ENCODE measurements around the gene ADAM12. TPM values are rescaled to one million over a fixed set of nuclear protein-coding genes. Genes with fewer than 3 reads are reported as not detected.

Gene ADAM12
- total RNA-seq, 4 donors from 2014 or later: under 0.01 to 1.3 (median 1.0) TPM

DNA sequence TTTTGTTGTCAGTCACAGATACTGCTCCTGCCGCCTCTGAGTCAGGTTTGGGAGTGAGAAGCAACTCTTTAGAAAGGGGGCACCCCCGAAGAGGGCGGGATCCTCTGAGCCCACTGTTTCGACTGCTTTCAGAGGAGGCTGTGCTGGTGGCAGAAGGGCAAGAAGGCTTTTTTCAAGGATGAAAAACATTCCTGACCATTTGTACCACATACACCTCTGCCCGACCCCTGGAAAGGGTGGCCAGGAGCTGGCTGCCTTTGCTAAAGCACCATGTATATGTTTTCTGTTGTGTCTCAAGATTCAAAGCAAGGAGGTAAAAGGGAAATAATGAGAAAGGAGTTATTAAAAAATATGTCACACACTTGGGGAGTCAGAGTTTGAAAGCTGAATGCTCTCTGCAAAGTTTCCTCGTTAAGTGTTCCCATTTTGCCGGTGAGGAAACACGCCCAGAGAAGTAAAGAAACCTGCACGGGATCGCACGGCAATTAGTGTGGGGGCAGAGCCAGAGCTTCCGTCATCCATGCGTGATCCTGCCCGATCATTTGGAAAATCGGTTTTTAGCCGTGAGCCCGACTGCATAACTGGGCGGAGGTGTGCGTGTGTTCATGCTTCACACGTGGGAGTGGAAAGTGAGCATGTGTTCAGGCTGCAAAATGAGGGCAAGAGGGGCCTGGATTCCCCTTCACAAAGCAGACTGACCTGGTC is 163.2 kb downstream of the ADAM12 start:
- peaks cover 0 to 14% (median 0%) of the 10 kb centered on the region in 4 donors for H3K27me3 ChIP-seq
- intact Hi-C loops (cut with DNase I): no loop called here
- H3K4me1 ChIP-seq: peaks cover 0 to 4% (median 0%) of the 10 kb centered on the region in 4 donors
- DNase-seq (ENCODE audit: extremely low spot score): peak; percentile 64
- TF ChIP-seq POLR2A (IDR thresholded peaks at IDR 0.05; ENCODE audit: low read depth) (no peak), POLR2AphosphoS5 (IDR thresholded peaks at IDR 0.05) (no peak), CTCF (IDR thresholded peaks at IDR 0.05) (no peak), EP300 (IDR thresholded peaks at IDR 0.05) (no peak)
- H3K4me3 ChIP-seq: no peak overlapping the region
- H3K36me3 ChIP-seq: no peaks in the 10 kb centered on the region
- H3K9me3 ChIP-seq: no peaks in the 10 kb centered on the region
- 87% methylated on average over 20 of the region's 20 CpGs for WGBS
- H3K27ac ChIP-seq (replicated peaks in 1 of 4): no peak overlapping the region

- intact Hi-C loops (cut with DNase I): no loop called here
- peaks cover 0 to 4% (median 0%) of the 10 kb centered on the region in 4 donors for H3K4me1 ChIP-seq
- H3K36me3 ChIP-seq: no peaks in the 10 kb centered on the region
- no peaks in the 10 kb centered on the region for H3K9me3 ChIP-seq
- no peak overlapping the region for H3K4me3 ChIP-seq
- TF ChIP-seq POLR2AphosphoS5 (IDR thresholded peaks at IDR 0.05) (no peak), POLR2A (IDR thresholded peaks at IDR 0.05; ENCODE audit: low read depth) (no peak), CTCF (IDR thresholded peaks at IDR 0.05) (no peak), EP300 (IDR thresholded peaks at IDR 0.05) (no peak)
- H3K27ac ChIP-seq (replicated peaks in 1 of 4): no peak overlapping the region
- peak; percentile 29 for DNase-seq (ENCODE audit: extremely low spot score)
- 87% methylated on average over 6 of the region's 10 CpGs for WGBS
- peaks cover 0 to 14% (median 0%) of the 10 kb centered on the region in 4 donors for H3K27me3 ChIP-seq
Measured at GRCh38 chr10:126223512-126224067, 164.7 kb downstream of the ADAM12 start.

- H3K27ac ChIP-seq (replicated peaks in 1 of 4): no peak overlapping the region
- WGBS: 50% methylated on average over 4 of the region's 4 CpGs
- H3K4me3 ChIP-seq: no peak overlapping the region
- no peaks in the 10 kb centered on the region for H3K36me3 ChIP-seq
- no peak for TF ChIP-seq POLR2AphosphoS5 (IDR thresholded peaks at IDR 0.05)
- no peak for TF ChIP-seq CTCF (IDR thresholded peaks at IDR 0.05)
- no peak for TF ChIP-seq POLR2A (IDR thresholded peaks at IDR 0.05; ENCODE audit: low read depth)
- TF ChIP-seq EP300 (IDR thresholded peaks at IDR 0.05): no peak
- intact Hi-C loops (cut with DNase I): no loop called here
- DNase-seq (ENCODE audit: extremely low spot score): no peak
- peaks cover 0 to 4% (median 0%) of the 10 kb centered on the region in 4 donors for H3K4me1 ChIP-seq
- H3K9me3 ChIP-seq: no peaks in the 10 kb centered on the region
- peaks cover 0 to 14% (median 0%) of the 10 kb centered on the region in 4 donors for H3K27me3 ChIP-seq
Measured at GRCh38 chr10:126222736-126223511, 165.4 kb downstream of the ADAM12 start.

- WGBS: 97% methylated on average over 5 of the region's 5 CpGs
- intact Hi-C loops (cut with DNase I): no loop called here
Measured at GRCh38 chr10:126221874-126222273, 166.4 kb downstream of the ADAM12 start.

More at GRCh38 chr10:126221874-126222273, 166.4 kb downstream of the ADAM12 start:
- H3K27ac ChIP-seq (replicated peaks in 1 of 4): no peak overlapping the region
- H3K27me3 ChIP-seq: peaks cover 0 to 14% (median 0%) of the 10 kb centered on the region in 4 donors
- no peaks in the 10 kb centered on the region for H3K36me3 ChIP-seq
- peaks cover 0 to 4% (median 0%) of the 10 kb centered on the region in 4 donors for H3K4me1 ChIP-seq
- no peaks in the 10 kb centered on the region for H3K9me3 ChIP-seq
- peak; percentile 84 for DNase-seq (ENCODE audit: extremely low spot score)
- H3K4me3 ChIP-seq: no peak overlapping the region
- TF ChIP-seq POLR2A (IDR thresholded peaks at IDR 0.05; ENCODE audit: low read depth): no peak
- TF ChIP-seq EP300 (IDR thresholded peaks at IDR 0.05): no peak
- TF ChIP-seq POLR2AphosphoS5 (IDR thresholded peaks at IDR 0.05): no peak
- no peak for TF ChIP-seq CTCF (IDR thresholded peaks at IDR 0.05)
